Measurements from ENCODE around the gene ZNF705A.
"Not testable (repeated sequence)": the region's sequence is repeated elsewhere in the genome, so short reads cannot be mapped to it uniquely, and the experiment has no call there.

- not testable (repeated sequence) for TF ChIP-seq CTCF (IDR thresholded peaks at IDR 0.05); POLR2AphosphoS5 (IDR thresholded peaks at IDR 0.05); POLR2A (IDR thresholded peaks at IDR 0.05; ENCODE audit: low read depth)
These were observed 66.8 kb downstream of the ZNF705A start for GRCh38 chr12:8223646-8224045.
